ENCODE measurements around the gene COL18A1.

GRCh38 chr21:45403825-45404729, 888 bp upstream of the COL18A1 start:
- TF ChIP-seq POLR2A (IDR thresholded peaks at IDR 0.05): no peak
- TF ChIP-seq CTCF (IDR thresholded peaks at IDR 0.05): no peak
